Breast epithelium (tissue), 4 donors: Measurements from ENCODE around the gene EFCAB8. TPM values are rescaled to one million over a fixed set of nuclear protein-coding genes. Genes with fewer than 3 reads are reported as not detected.

Source experiments
- DNase-seq, 2 donors: peaks; one replicate each; pipeline ENCODE4 v3.0.0-alpha.2; 2019; ENCODE audit warnings: low spot score in 2 of 2
- H3K27ac ChIP-seq, 2 donors: fragments of 200-600 bp; sonication (generic) in 1 of 2; one replicate each; pipeline ENCODE4 v1.5.1; 2016 to 2019; ENCODE audit warnings: mild to moderate bottlenecking in 1 of 2
- H3K27me3 ChIP-seq, 2 donors: fragments of 200-600 bp; sonication (generic) in 1 of 2; one replicate each; pipeline versions ENCODE4 v1.5.1 to v1.6.0; 2017 to 2019; ENCODE audit warnings: control low read depth in 1 of 2, mild to moderate bottlenecking in 1 of 2
- H3K36me3 ChIP-seq: fragments of 200-600 bp; one replicate; pipeline ENCODE4 v1.5.1; 2019
- H3K4me1 ChIP-seq, 2 donors: fragments of 200-600 bp; sonication (generic); one replicate each; pipeline ENCODE4 v1.5.1; 2016 to 2019; ENCODE audit warnings: control low read depth in 1 of 2
- H3K4me3 ChIP-seq, 3 donors: fragments of 200-600 bp; sonication (generic); 1 replicate in 2 of 3; 2 replicates in 1 of 3; pipeline ENCODE4 v1.5.1; 2016 to 2019; ENCODE audit warnings: mild to moderate bottlenecking in 3 of 3, moderate library complexity in 2 of 3
- H3K9me3 ChIP-seq, 2 donors: fragments of 200-600 bp; sonication (generic) in 1 of 2; one replicate each; pipeline ENCODE4 v1.5.1; 2016 to 2019; ENCODE audit warnings: control low read depth in 1 of 2
- POLR2A ChIP-seq: fragments of 450-650 bp; IDR thresholded peaks from one replicate; pipeline ENCODE4 v1.6.1; 2016; ENCODE audit warnings: antibody characterized with exemption, mild to moderate bottlenecking, moderate library complexity
- POLR2AphosphoS5 ChIP-seq, 3 donors: sonication (generic); formaldehyde crosslinking; IDR thresholded peaks; one replicate each; pipeline ENCODE4 v1.6.1; 2017; ENCODE audit warnings: antibody characterized with exemption in 3 of 3
- intact Hi-C: fragments of 100-400 bp; cut with DNase I; formaldehyde crosslinking; loops from one replicate; pipeline ENCODE4 v1.15.1; 2023; ENCODE audit warnings: low total_unique reads
- total RNA-seq, 3 donors: library from RNA; depleted of rRNA; stranded (reverse); fragments of >200 nt; gene quantifications; one replicate each; pipeline ENCODE4 v1.1.0, GENCODE V29; 2016
- TF ChIP-seq, protein P1 (sequence below), 3 donors: fragments of 450-650 bp; IDR thresholded peaks; one replicate each; pipeline ENCODE4 v1.5.1; 2016 to 2017; ENCODE audit warnings: antibody characterized with exemption in 3 of 3, mild to moderate bottlenecking in 3 of 3, moderate library complexity in 3 of 3

EFCAB8 gene
- total RNA-seq, 3 donors from 2014 or later = 0.32 TPM; not detected in 2

- Histone ChIP-seq H3K27me3 (peaks cover 0 to 4% of the 10 kb centered on the region in 2 donors), H3K4me1 (no peaks in the 10 kb centered on the region), H3K9me3 (no peaks in the 10 kb centered on the region), H3K4me3 (no peak overlapping the region), H3K36me3 (no peaks in the 10 kb centered on the region), H3K27ac (no peak overlapping the region)
- no peak for DNase-seq
- intact Hi-C loops = no loop called here
- TF ChIP-seq POLR2AphosphoS5 (IDR thresholded peaks at IDR 0.05) (no peak), POLR2A (no peak)
- TF ChIP-seq, protein P1, sequence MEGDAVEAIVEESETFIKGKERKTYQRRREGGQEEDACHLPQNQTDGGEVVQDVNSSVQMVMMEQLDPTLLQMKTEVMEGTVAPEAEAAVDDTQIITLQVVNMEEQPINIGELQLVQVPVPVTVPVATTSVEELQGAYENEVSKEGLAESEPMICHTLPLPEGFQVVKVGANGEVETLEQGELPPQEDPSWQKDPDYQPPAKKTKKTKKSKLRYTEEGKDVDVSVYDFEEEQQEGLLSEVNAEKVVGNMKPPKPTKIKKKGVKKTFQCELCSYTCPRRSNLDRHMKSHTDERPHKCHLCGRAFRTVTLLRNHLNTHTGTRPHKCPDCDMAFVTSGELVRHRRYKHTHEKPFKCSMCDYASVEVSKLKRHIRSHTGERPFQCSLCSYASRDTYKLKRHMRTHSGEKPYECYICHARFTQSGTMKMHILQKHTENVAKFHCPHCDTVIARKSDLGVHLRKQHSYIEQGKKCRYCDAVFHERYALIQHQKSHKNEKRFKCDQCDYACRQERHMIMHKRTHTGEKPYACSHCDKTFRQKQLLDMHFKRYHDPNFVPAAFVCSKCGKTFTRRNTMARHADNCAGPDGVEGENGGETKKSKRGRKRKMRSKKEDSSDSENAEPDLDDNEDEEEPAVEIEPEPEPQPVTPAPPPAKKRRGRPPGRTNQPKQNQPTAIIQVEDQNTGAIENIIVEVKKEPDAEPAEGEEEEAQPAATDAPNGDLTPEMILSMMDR (IDR thresholded peaks at IDR 0.05) = no peak
Observed at GRCh38 chr20:32983459-32984112, 124.9 kb downstream of the EFCAB8 start.

- DNase-seq = no peak
- intact Hi-C loops = no loop called here
- H3K4me1 ChIP-seq = no peaks in the 10 kb centered on the region
- H3K27ac ChIP-seq = no peak overlapping the region
- no peak overlapping the region for H3K4me3 ChIP-seq
- peaks cover 0 to 4% of the 10 kb centered on the region in 2 donors for H3K27me3 ChIP-seq
- H3K9me3 ChIP-seq = no peaks in the 10 kb centered on the region
- TF ChIP-seq POLR2AphosphoS5 (IDR thresholded peaks at IDR 0.05) = no peak
- TF ChIP-seq, protein P1 (IDR thresholded peaks at IDR 0.05) = no peak
- no peak for TF ChIP-seq POLR2A
- no peaks in the 10 kb centered on the region for H3K36me3 ChIP-seq
Observed at GRCh38 chr20:32984196-32984595, 125.5 kb downstream of the EFCAB8 start.

- Histone ChIP-seq H3K27ac (no peak overlapping the region), H3K9me3 (no peaks in the 10 kb centered on the region), H3K36me3 (no peaks in the 10 kb centered on the region), H3K4me3 (no peak overlapping the region), H3K27me3 (peaks cover 0 to 4% of the 10 kb centered on the region in 2 donors), H3K4me1 (no peaks in the 10 kb centered on the region)
- intact Hi-C loops = no loop called here
- DNase-seq = no peak
- no peak for TF ChIP-seq POLR2AphosphoS5 (IDR thresholded peaks at IDR 0.05)
- TF ChIP-seq, protein P1 (IDR thresholded peaks at IDR 0.05) = no peak
- no peak for TF ChIP-seq POLR2A
Observed at GRCh38 chr20:32984631-32985354, 126.1 kb downstream of the EFCAB8 start.

DNA sequence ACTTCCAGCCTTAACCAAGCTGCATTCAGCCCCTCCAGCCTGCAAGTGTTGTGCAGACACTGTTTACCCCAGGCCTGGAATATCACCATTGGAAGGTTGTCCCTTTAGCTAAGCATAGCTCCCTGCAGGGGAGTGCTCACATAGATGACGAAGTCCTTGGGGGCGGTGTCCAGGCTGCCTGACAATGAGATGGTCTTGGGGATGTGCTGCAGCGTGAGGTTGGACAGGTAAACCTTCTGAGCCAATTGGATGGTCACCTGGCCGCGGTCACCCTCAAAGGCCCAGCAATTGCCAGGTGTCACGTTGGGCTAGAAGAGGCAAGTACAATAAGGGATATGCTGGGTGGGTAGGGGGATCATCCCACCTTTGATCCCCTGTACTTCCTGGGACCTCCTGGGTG, 126.9 kb downstream of the EFCAB8 start:
- peaks cover 0 to 4% of the 10 kb centered on the region in 2 donors for H3K27me3 ChIP-seq
- no peaks in the 10 kb centered on the region for H3K9me3 ChIP-seq
- no peak for DNase-seq
- no peak for TF ChIP-seq POLR2AphosphoS5 (IDR thresholded peaks at IDR 0.05)
- no peak for TF ChIP-seq POLR2A
- TF ChIP-seq, protein P1 (IDR thresholded peaks at IDR 0.05) = no peak
- H3K36me3 ChIP-seq = no peaks in the 10 kb centered on the region
- no peak overlapping the region for H3K27ac ChIP-seq
- no peak overlapping the region for H3K4me3 ChIP-seq
- intact Hi-C loops = no loop called here
- H3K4me1 ChIP-seq = no peaks in the 10 kb centered on the region

DNA sequence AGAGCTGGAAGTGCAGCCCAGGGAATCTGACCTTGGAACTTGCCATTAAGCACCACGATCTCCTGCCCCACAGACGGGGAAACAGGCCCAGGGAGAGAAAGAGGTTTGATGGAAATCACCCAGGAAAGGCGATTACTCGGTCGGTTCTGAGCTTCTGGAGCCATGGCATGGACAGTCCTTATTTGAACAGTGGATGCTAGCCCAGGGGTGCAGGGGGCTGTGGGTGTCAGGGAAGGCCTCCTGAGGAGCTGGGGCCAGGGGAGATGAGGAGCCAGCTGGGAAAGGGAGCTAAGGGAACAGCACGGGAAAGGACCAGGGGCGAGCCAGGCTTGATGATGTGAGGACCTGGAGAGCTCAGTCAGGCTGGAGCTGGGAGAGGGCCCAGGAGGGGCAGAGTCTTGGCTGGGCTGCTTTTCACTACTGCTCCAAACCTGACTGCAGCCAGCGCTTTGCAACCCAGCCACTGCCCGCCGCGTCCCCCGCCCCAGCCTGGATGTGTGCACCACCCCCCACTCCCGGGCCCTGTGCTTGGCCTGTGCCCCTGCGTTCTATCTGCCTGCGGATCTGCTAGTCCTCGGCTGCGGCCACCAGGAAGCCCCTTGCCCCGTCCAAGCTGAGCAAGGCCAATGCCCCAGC, 127.7 kb downstream of the EFCAB8 start:
- no peak overlapping the region for H3K27ac ChIP-seq
- no peak overlapping the region for H3K4me3 ChIP-seq
- H3K4me1 ChIP-seq = no peaks in the 10 kb centered on the region
- no peak for DNase-seq
- H3K27me3 ChIP-seq = peaks cover 0 to 4% of the 10 kb centered on the region in 2 donors
- intact Hi-C loops = no loop called here
- TF ChIP-seq POLR2A = no peak
- no peaks in the 10 kb centered on the region for H3K36me3 ChIP-seq
- H3K9me3 ChIP-seq = no peaks in the 10 kb centered on the region
